Keratinocyte (primary cell): ENCODE data around the gene SCYL3. TPM values are rescaled to one million over a fixed set of nuclear protein-coding genes. Genes with fewer than 3 reads are reported as not detected.

ENCODE experiments used
- DNase-seq: peaks from one replicate; pipeline ENCODE4 v3.0.0-alpha.2; 2011; ENCODE audit warnings: low read depth, missing footprints, low spot score
- FAIRE-seq: peaks from 2 replicates; lab custom pipeline; 2011; peaks lifted over from hg19 to GRCh38; lab: Jason Lieb, UNC
- H2AFZ ChIP-seq: 2 replicates; pipeline ENCODE4 v1.6.0; 2012; ENCODE audit warnings: low read length, control low read depth, inconsistent platforms; ENCODE audit not compliant: control insufficient read depth
- H3K27ac ChIP-seq: 2 replicates; pipeline ENCODE4 v1.5.1; 2011; ENCODE audit warnings: low read length; ENCODE audit not compliant: control insufficient read depth, insufficient read depth
- H3K27me3 ChIP-seq: 3 replicates; pipeline ENCODE4 v1.6.0; 2011; ENCODE audit warnings: low read length; ENCODE audit not compliant: control insufficient read depth, insufficient read depth; ENCODE audit errors: extremely low read depth
- H3K36me3 ChIP-seq, 2 experiments: 2 replicates in 1 of 2; 3 replicates in 1 of 2; pipeline ENCODE4 v1.5.1; 2011; ENCODE audit warnings: low read length in 2 of 2, mild to moderate bottlenecking in 1 of 2; ENCODE audit not compliant: control insufficient read depth in 2 of 2, insufficient read depth in 2 of 2; ENCODE audit errors: extremely low read depth in 1 of 2
- H3K4me1 ChIP-seq: 3 replicates; pipeline ENCODE4 v1.5.1; 2011; ENCODE audit warnings: low read length; ENCODE audit not compliant: control insufficient read depth, insufficient read depth; ENCODE audit errors: extremely low read depth
- H3K4me2 ChIP-seq: 3 replicates; pipeline ENCODE4 v1.6.0; 2011; ENCODE audit warnings: low read depth, low read length; ENCODE audit not compliant: control insufficient read depth, insufficient read depth; ENCODE audit errors: extremely low read depth
- H3K4me3 ChIP-seq, 3 experiments: fragments of 200-600 bp in 1 of 3; sonication (generic) in 1 of 3; 2 replicates in 2 of 3; 3 replicates in 1 of 3; pipeline ENCODE4 v1.5.1; 2011 to 2016; ENCODE audit warnings: low read length in 3 of 3, mild to moderate bottlenecking in 3 of 3, control low read depth in 2 of 3, inconsistent platforms in 1 of 3, low read depth in 1 of 3, mixed read lengths in 1 of 3, mixed run types in 1 of 3, moderate library complexity in 1 of 3; ENCODE audit not compliant: control insufficient read depth in 2 of 3, insufficient read depth in 2 of 3; ENCODE audit errors: extremely low read depth in 1 of 3
- H3K79me2 ChIP-seq: 2 replicates; pipeline ENCODE4 v1.6.0; 2012; ENCODE audit warnings: low read length; ENCODE audit not compliant: control insufficient read depth, insufficient read depth
- H3K9ac ChIP-seq: 3 replicates; pipeline ENCODE4 v1.6.0; 2011; ENCODE audit warnings: low read length; ENCODE audit not compliant: control insufficient read depth, insufficient read depth; ENCODE audit errors: extremely low read depth
- H3K9me1 ChIP-seq: 3 replicates; pipeline ENCODE4 v1.6.0; 2011; ENCODE audit warnings: low read length; ENCODE audit not compliant: control insufficient read depth, insufficient read depth; ENCODE audit errors: extremely low read depth
- H3K9me3 ChIP-seq: 2 replicates; pipeline ENCODE4 v1.5.1; 2012; ENCODE audit warnings: low read depth, low read length; ENCODE audit not compliant: control insufficient read depth
- H4K20me1 ChIP-seq: 3 replicates; pipeline ENCODE4 v1.6.0; 2011; ENCODE audit warnings: low read length; ENCODE audit not compliant: control insufficient read depth, insufficient read depth; ENCODE audit errors: extremely low read depth
- EZH2 ChIP-seq: IDR thresholded peaks from one replicate; pipeline ENCODE4 v1.6.1; 2012; ENCODE audit warnings: inconsistent platforms, mild to moderate bottlenecking, low read length, moderate library complexity
- dilution Hi-C: fragments of 300-500 bp; cut with MboI; formaldehyde crosslinking; loops from one replicate; pipeline ENCODE4 v1.7.0; 2020; ENCODE audit warnings: low sequenced_read_pairs; ENCODE audit not compliant: extremely low pct_ligation_motif_present
- polyA plus RNA-seq, 5 experiments: library from polyadenylated mRNA; depleted of rRNA in 3 of 5; stranded (reverse) in 3 of 5; stranded (forward) in 1 of 5; unstranded in 1 of 5; fragments of >200 nt; gene quantifications; 1 replicate in 1 of 5; 2 replicates in 3 of 5; 3 replicates in 1 of 5; pipeline versions ENCODE4 v1.2.1 to v1.2.3, GENCODE V29; 2011 to 2012; ENCODE audit warnings: missing spikeins in 2 of 5, low read depth in 1 of 5, low replicate concordance in 1 of 5
- TF ChIP-seq, protein P1 (sequence below), 3 experiments: IDR thresholded peaks in 1 of 3; conservative IDR thresholded peaks in 1 of 3; optimal IDR thresholded peaks in 1 of 3; 2 replicates in 2 of 3; 3 replicates in 1 of 3; pipeline versions ENCODE3 to v1.5.1; 2011; ENCODE audit warnings: low read length in 3 of 3, mild to moderate bottlenecking in 3 of 3, moderate library complexity in 2 of 3, control low read depth in 1 of 3, inconsistent platforms in 1 of 3; ENCODE audit not compliant: insufficient read depth in 2 of 3; ENCODE audit errors: extremely low read depth in 1 of 3

Gene SCYL3
- polyA plus RNA-seq, 1 donor (not counting 4 experiments of a cell fraction or from before 2014, with no cell fraction given): 8.0 TPM

- H3K4me3 ChIP-seq: no peak overlapping the region
- no peak overlapping the region for H3K9ac ChIP-seq
- no peaks in the 10 kb centered on the region for H3K79me2 ChIP-seq
- H2AFZ ChIP-seq: no peak overlapping the region
- H3K4me1 ChIP-seq: no peaks in the 10 kb centered on the region
- no peak overlapping the region for H3K4me2 ChIP-seq
- H3K9me1 ChIP-seq: no peaks in the 10 kb centered on the region
- DNase-seq (no peak), FAIRE-seq (no peak)
- dilution Hi-C loops: no loop called here
- TF ChIP-seq EZH2: no peak
- TF ChIP-seq, protein P1, sequence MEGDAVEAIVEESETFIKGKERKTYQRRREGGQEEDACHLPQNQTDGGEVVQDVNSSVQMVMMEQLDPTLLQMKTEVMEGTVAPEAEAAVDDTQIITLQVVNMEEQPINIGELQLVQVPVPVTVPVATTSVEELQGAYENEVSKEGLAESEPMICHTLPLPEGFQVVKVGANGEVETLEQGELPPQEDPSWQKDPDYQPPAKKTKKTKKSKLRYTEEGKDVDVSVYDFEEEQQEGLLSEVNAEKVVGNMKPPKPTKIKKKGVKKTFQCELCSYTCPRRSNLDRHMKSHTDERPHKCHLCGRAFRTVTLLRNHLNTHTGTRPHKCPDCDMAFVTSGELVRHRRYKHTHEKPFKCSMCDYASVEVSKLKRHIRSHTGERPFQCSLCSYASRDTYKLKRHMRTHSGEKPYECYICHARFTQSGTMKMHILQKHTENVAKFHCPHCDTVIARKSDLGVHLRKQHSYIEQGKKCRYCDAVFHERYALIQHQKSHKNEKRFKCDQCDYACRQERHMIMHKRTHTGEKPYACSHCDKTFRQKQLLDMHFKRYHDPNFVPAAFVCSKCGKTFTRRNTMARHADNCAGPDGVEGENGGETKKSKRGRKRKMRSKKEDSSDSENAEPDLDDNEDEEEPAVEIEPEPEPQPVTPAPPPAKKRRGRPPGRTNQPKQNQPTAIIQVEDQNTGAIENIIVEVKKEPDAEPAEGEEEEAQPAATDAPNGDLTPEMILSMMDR (optimal IDR thresholded peaks at IDR 0.05 in 1 of 3, IDR thresholded peaks at IDR 0.05 in 1 of 3, conservative IDR thresholded peaks at IDR 0.05 in 1 of 3; ENCODE audit: extremely low read depth in 1 of 3, insufficient read depth in 2 of 3, low read length in 3 of 3): no peak
- no peaks in the 10 kb centered on the region for H3K27me3 ChIP-seq
- no peaks in the 10 kb centered on the region for H3K9me3 ChIP-seq
- H4K20me1 ChIP-seq: no peaks in the 10 kb centered on the region
- H3K27ac ChIP-seq: no peak overlapping the region
- H3K36me3 ChIP-seq: peaks cover 2 to 3% of the 10 kb centered on the region in 2 experiments
These were observed 72.2 kb downstream of the SCYL3 start for GRCh38 chr1:169821500-169821899.

GRCh38 chr1:169816617-169817016 lies 77.1 kb downstream of the SCYL3 start:
- Histone ChIP-seq H3K27ac (no peak overlapping the region), H2AFZ (no peak overlapping the region), H3K27me3 (no peaks in the 10 kb centered on the region), H3K9me1 (no peaks in the 10 kb centered on the region), H3K9me3 (no peaks in the 10 kb centered on the region), H3K36me3 (no peaks in the 10 kb centered on the region), H3K9ac (no peak overlapping the region), H4K20me1 (no peaks in the 10 kb centered on the region), H3K4me1 (no peaks in the 10 kb centered on the region), H3K79me2 (no peaks in the 10 kb centered on the region), H3K4me2 (no peak overlapping the region), H3K4me3 (no peak overlapping the region)
- dilution Hi-C loops: no loop called here
- DNase-seq (no peak), FAIRE-seq (no peak)
- TF ChIP-seq EZH2: no peak
- TF ChIP-seq, protein P1 (optimal IDR thresholded peaks at IDR 0.05 in 1 of 3, IDR thresholded peaks at IDR 0.05 in 1 of 3, conservative IDR thresholded peaks at IDR 0.05 in 1 of 3; ENCODE audit: extremely low read depth in 1 of 3, insufficient read depth in 2 of 3, low read length in 3 of 3): no peak
